ENCODE results near the gene NAA10. TPM values are rescaled to one million over a fixed set of nuclear protein-coding genes. Genes with fewer than 3 reads are reported as not detected.

NAA10 gene
- total RNA-seq, 1 experiment from 2014 or later, result 124 TPM

- H3K4me1 ChIP-seq (ENCODE audit: control insufficient read depth in 1 of 2, insufficient read depth in 2 of 2, low read length in 2 of 2), result no peaks in the 10 kb centered on the region; a peak in 1 of 4 replicates
- intact Hi-C loops (cut with micrococcal nuclease), result no loop called here
Observed at GRCh38 chrX:153944140-153944799, 9.4 kb upstream of the NAA10 start, which contains the start of gene RENBP. RENBP (minus strand) TSS chrX:153944643; CDS start chrX:153944610, 33 bp downstream.

GRCh38 chrX:153941336-153942252, 6.8 kb upstream of the NAA10 start:
- CTCF ChIA-PET, result no interaction called here
- RAD21 ChIA-PET (ENCODE audit: low non-redundant PET in 1 of 2, low total read pairs in 2 of 2, uncharacterized antibody in 2 of 2, unreplicated experiment in 2 of 2), result no interaction called here
- TF ChIP-seq CTCF (IDR thresholded peaks at IDR 0.05 in 2 of 3, conservative IDR thresholded peaks at IDR 0.05 in 1 of 3; ENCODE audit: borderline replicate concordance in 1 of 3, insufficient read depth in 1 of 3, low read depth in 2 of 3, low read length in 2 of 3) (no peak), EZH2phosphoT487 (IDR thresholded peaks at IDR 0.05; ENCODE audit: borderline replicate concordance) (no peak), TCF7L2 (IDR thresholded peaks at IDR 0.05; ENCODE audit: borderline replicate concordance, extremely low read depth, insufficient read depth, insufficient read length) (no peak), ZFX (IDR thresholded peaks at IDR 0.05) (no peak), EZH2 (IDR thresholded peaks at IDR 0.05) (no peak), ELF1 (IDR thresholded peaks at IDR 0.05; ENCODE audit: borderline replicate concordance, low read depth) (no peak)

More at GRCh38 chrX:153944140-153944799, 9.4 kb upstream of the NAA10 start, which contains the start of gene RENBP:
- DNase-seq (ENCODE audit: low read depth, low spot score) (no peak), ATAC-seq (no peak)
- ChIA-PET POLR2A (interaction anchor here (1.2 to 1.9 kb wide), 2 partner anchors 16 to 150 kb away, joined by 3 to 6 read pairs; partner anchors contain the start of genes IDH3G and SSR4), RAD21 (ENCODE audit: low non-redundant PET in 1 of 2, low total read pairs in 2 of 2, uncharacterized antibody in 2 of 2, unreplicated experiment in 2 of 2) (no interaction called here), CTCF (no interaction called here)
- Histone ChIP-seq H3K27me3 (ENCODE audit: insufficient read depth, low read length) (no peaks in the 10 kb centered on the region), H3K36me3 (ENCODE audit: control insufficient read depth in 1 of 2, insufficient read depth in 2 of 2, low read length in 2 of 2) (no peaks in the 10 kb centered on the region), H3K4me3 (replicated peaks in 1 of 2; ENCODE audit: low read depth in 1 of 2, low read length in 2 of 2) (no peak within 1 kb of the TSS), H3K4me2 (ENCODE audit: low read length) (no peak within 1 kb of the TSS), H3K9me3 (ENCODE audit: control insufficient read depth in 1 of 2, insufficient read depth in 1 of 2, low read depth in 1 of 2, low read length in 2 of 2) (no peaks in the 10 kb centered on the region), H3K79me2 (ENCODE audit: insufficient read depth, low read length) (no peaks in the 10 kb centered on the region), H4K20me1 (ENCODE audit: insufficient read depth) (no peaks in the 10 kb centered on the region), H2AFZ (ENCODE audit: low read depth, low read length, poor library complexity, severe bottlenecking) (no peak within 1 kb of the TSS), H3K9ac (ENCODE audit: low read length) (no peak within 1 kb of the TSS), H3K9me2 (ENCODE audit: insufficient read depth) (no peaks in the 10 kb centered on the region), H3K27ac (ENCODE audit: low read depth, low read length) (no peak within 1 kb of the TSS)
- no peak for TF ChIP-seq FOSL1 (IDR thresholded peaks at IDR 0.05; ENCODE audit: low read depth)
- TF ChIP-seq SRF (IDR thresholded peaks at IDR 0.05; ENCODE audit: low read depth), result no peak
- TF ChIP-seq ZFX (IDR thresholded peaks at IDR 0.05), result no peak
- TF ChIP-seq YY1 (IDR thresholded peaks at IDR 0.05; ENCODE audit: extremely low read depth, insufficient replicate concordance, low read depth, low read length), result no peak
- TF ChIP-seq, protein P1, sequence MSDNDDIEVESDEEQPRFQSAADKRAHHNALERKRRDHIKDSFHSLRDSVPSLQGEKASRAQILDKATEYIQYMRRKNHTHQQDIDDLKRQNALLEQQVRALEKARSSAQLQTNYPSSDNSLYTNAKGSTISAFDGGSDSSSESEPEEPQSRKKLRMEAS (IDR thresholded peaks at IDR 0.05), result no peak
- TF ChIP-seq EGR1 (IDR thresholded peaks at IDR 0.05; ENCODE audit: low read depth), result no peak
- no peak for TF ChIP-seq ELF1 (IDR thresholded peaks at IDR 0.05; ENCODE audit: borderline replicate concordance, low read depth)
- TF ChIP-seq SP1 (IDR thresholded peaks at IDR 0.05; ENCODE audit: low read depth), result no peak
- TF ChIP-seq POLR2A (IDR thresholded peaks at IDR 0.05; ENCODE audit: borderline replicate concordance, extremely low read depth, insufficient read depth, insufficient read length), result no peak
- no peak for TF ChIP-seq CEBPB (IDR thresholded peaks at IDR 0.05; ENCODE audit: low read depth)
- TF ChIP-seq JUND (IDR thresholded peaks at IDR 0.05), result no peak
- no peak for TF ChIP-seq CBX3 (IDR thresholded peaks at IDR 0.05; ENCODE audit: low read depth)
- BruUV-seq (replicated peaks), result no TSS peak

More at GRCh38 chrX:153941336-153942252, 6.8 kb upstream of the NAA10 start:
- Histone ChIP-seq H3K9me2 (ENCODE audit: insufficient read depth) (no peaks in the 10 kb centered on the region), H3K4me3 (replicated peaks in 1 of 2; ENCODE audit: low read depth in 1 of 2, low read length in 2 of 2) (no peak overlapping the region), H3K27me3 (ENCODE audit: insufficient read depth, low read length) (no peaks in the 10 kb centered on the region), H3K36me3 (ENCODE audit: control insufficient read depth in 1 of 2, insufficient read depth in 2 of 2, low read length in 2 of 2) (no peaks in the 10 kb centered on the region), H3K9me3 (ENCODE audit: control insufficient read depth in 1 of 2, insufficient read depth in 1 of 2, low read depth in 1 of 2, low read length in 2 of 2) (no peaks in the 10 kb centered on the region), H3K79me2 (ENCODE audit: insufficient read depth, low read length) (no peaks in the 10 kb centered on the region), H2AFZ (ENCODE audit: low read depth, low read length, poor library complexity, severe bottlenecking) (no peak overlapping the region), H4K20me1 (ENCODE audit: insufficient read depth) (no peaks in the 10 kb centered on the region), H3K27ac (ENCODE audit: low read depth, low read length) (no peak overlapping the region), H3K9ac (ENCODE audit: low read length) (no peak overlapping the region), H3K4me2 (ENCODE audit: low read length) (no peak overlapping the region), H3K4me1 (ENCODE audit: control insufficient read depth in 1 of 2, insufficient read depth in 2 of 2, low read length in 2 of 2) (no peaks in the 10 kb centered on the region)
- ATAC-seq (no peak), DNase-seq (ENCODE audit: low read depth, low spot score) (no peak)
- POLR2A ChIA-PET, result no interaction called here
- BruUV-seq (replicated peaks), result no TSS peak
- intact Hi-C loops (cut with micrococcal nuclease), result no loop called here
